GM19025 (cell line): Measurements from ENCODE around the gene HEBP1.

Experiments used
- ATAC-seq: cut with Tn5 transposase; IDR thresholded peaks from one replicate; pipeline ENCODE4 v1.9.1; 2021; ENCODE audit warnings: mild to moderate bottlenecking, low read depth, moderate library complexity; ENCODE audit not compliant: unreplicated experiment

HEBP1 gene

GRCh38 chr12:13024531-13024916 is 24.5 kb upstream of the HEBP1 start:
- no peak for ATAC-seq

DNA sequence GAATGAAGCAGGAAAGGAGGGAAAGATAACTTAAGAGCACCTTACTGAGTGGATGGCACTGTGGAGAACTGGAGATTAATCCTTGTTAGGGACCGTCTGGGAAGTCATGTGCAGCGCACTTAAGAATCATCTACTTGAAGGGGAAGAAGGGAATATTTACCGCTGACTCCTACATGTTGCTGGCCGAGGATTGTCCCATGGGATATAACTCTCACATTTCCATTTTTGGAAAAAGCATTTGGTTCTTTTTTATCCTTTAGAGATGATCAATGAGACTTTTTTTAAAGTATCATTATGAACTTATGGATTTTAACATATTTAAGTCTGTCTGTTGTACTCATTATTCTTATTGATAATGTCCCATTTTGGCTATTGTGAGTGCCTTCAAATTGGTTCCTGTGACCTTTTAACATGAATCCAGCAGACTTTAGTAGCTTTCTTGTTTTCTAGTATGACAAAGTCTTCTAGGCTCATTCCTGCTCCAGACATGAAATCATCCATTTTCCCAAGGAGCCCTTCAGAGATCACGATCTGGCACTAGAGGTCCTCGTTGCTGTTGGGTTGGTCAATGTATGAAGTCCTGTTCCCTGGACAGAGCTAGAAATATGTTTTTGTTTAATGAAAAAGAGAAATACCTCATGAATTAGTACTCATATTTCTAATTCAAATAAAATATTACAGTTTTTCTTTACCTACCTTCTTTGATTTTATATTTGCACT is 23.9 kb upstream of the HEBP1 start:
- no peak for ATAC-seq

- ATAC-seq = no peak
Measured at GRCh38 chr12:13022851-13023271, 22.8 kb upstream of the HEBP1 start.

DNA sequence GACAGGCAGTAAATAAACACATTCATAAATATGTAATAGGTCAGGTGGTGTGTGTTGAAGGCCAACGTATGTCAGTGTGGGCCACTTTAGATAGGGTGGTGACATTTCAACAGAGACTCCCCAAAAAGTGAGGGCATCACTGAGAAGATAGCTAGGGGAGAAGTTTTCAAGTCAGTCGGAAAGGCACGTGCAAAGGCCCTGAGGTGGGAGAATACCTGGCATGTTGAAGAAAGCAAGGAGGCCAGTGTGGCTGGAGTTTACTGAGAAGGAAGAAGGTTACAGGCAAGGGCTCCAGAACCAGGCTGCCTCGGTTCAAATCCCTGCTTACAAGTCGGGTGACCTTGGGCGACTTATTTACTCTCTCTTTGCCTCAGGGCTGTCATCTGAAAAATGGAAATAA is 11.0 kb upstream of the HEBP1 start:
- ATAC-seq = no peak

DNA sequence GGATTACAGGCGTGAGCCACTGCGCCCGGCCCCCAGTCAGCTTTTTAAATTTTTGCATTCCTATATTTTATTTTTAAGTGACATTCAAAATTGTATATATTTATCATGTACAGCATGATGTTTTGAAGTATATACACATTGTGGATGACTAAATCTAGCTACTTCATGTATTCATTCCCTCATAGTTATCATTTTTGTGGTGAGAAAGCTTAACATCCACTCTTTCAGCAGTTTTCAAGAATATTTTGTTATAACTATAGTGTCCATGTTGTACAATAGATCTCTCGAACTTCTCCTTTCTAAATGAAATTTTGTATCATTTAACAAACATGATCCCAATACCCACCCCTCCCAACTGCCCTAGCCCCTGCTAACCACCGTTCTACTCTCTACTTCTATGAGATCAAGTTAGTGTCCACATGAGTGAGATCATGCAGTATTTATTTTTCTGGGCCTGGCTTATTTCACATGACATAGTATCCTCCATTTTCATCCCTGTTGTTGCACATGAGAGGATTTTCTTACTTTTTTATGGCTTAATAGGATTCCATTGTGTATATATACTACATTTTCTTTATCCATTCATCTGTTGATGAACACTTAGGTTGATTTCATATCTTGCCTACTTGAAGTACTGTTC is 8.8 kb upstream of the HEBP1 start:
- no peak for ATAC-seq

DNA sequence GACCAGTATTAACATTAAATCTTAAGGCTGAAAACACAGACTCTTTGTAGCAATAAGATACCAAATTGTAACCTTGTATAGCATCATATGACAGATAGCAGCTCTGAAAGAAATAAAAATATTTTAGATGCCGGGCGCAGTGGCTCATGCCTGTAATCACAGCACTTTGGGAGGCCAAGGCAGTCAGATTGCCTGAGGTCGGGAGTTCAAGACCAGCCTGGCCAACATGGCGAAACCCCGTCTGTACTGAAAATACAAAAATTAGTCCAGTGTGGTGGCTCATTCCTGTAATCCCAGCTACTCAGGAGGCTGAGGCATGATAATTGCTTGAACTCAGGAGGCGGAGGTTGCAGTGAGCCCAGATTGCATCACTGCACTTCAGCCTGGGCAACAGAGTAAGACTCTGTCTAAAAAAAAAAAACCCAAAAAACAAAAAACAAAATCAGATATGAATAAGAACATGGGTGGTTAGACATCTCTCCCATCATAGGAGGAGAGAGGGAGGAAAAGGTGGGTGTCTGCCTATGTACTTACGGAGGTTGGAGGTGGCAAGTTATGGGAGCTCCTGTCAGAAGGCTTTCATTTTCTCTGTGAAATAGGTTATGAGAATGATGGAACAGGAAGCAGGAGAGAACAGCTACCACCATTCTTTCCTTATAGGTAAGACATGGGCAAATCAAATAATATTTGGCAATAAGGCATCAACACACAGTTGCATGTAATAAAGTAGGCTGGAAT is 7.6 kb upstream of the HEBP1 start:
- no peak for ATAC-seq

DNA sequence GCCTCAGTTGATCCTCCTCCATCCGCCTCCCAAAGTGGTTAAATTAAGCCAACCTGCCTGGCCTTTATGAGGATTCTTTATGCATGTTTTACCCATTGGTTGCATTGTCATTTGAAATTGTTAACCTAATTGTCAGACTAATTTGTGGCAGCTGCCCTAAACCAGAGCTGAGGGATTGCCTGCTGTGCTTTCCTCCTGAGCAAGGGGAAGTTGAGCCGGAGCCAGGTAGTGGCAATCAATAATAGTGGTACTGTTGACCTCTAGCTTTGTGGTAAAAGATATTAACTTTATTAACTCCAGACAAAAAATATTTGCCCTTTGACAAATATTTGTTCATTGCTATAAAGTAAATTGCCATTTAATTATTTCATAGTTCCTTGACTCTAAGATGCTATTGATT is 5.6 kb upstream of the HEBP1 start:
- ATAC-seq = no peak

- no peak for ATAC-seq
Measured at GRCh38 chr12:13004986-13005385, 4.9 kb upstream of the HEBP1 start.

- ATAC-seq = no peak
Measured at GRCh38 chr12:13004361-13004760, 4.3 kb upstream of the HEBP1 start.

DNA sequence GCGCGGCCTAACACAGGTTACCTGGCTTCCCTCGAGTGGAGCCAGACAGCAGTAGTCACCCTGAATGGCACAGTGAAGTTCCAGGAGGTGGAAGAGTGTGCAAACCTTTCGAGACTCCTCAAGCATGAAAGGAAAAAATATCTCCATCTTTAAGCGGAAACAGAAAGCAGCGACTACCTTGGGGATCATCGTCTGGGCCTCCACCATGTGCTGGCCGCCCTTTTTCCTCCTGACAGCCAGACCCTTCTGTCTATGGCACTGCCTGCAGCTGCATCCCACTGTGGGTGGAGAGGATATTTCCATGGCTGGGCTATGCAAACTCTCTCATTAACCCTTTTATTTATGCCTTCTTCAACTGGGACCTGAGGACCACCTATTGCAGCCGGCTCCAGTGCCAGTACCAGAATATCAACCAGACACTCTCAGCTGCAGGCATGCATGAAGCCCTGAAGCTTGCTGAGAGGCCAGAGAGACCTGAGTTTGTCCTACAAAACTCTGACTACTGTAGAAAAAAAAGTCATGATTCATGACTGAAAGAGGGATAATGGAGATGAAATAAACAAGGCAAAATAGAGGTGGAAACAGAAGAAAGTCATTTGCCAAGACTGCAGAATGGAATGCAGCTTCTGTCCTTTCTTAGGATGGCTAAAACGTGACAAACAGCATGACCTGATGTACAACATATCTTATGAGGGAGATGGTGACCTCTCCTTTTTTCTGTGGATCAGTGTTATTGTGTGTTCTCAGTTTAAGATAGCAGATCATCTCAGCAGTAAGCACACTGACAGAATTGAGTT is 2.4 kb upstream of the HEBP1 start:
- no peak for ATAC-seq

DNA sequence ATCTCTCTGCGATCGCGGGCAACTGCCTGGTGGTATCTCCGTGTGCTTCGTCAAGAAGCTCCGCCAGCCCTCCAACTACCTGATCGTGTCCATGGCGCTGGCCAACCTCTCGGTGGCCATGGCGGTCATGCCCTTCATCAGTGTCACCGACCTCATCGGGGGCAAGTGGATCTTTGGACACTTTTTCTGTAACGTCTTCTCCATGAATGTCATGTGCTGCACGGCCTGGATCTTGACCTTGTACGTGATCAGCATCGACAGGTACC is 1.6 kb upstream of the HEBP1 start:
- no peak for ATAC-seq

- no peak for ATAC-seq
Measured at GRCh38 chr12:13000925-13001774, 1.1 kb upstream of the HEBP1 start.

- ATAC-seq = peak; percentile 23
Measured at GRCh38 chr12:13000616-13000924, 505 bp upstream of the HEBP1 start.

GRCh38 chr12:12999271-12999958 is 650 bp downstream of the HEBP1 start:
- no peak for ATAC-seq

- no peak for ATAC-seq
Measured at GRCh38 chr12:12998248-12998647, 1.8 kb downstream of the HEBP1 start.

GRCh38 chr12:12997734-12998133 is 2.3 kb downstream of the HEBP1 start:
- no peak for ATAC-seq

- ATAC-seq = no peak
Measured at GRCh38 chr12:12997156-12997555, 2.9 kb downstream of the HEBP1 start.

DNA sequence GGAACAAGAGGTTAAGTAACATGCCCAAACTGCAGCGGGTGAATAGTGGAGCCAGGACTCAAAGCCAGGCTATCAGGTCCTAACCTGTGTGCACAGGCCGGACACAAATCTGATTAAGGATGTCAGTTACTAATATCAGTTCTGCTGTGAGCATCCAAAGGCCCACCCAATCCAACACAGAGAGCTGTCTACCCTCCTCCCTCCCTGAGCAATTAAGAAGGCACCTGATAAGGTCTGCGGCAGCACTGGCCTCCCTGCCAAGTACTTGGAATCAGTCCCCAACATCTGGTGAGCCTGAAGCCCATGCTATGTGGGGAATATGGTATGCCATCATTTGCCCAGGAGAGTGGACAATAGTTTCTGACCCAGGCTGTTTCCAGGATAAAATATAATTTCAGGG is 3.9 kb downstream of the HEBP1 start:
- ATAC-seq = no peak

- ATAC-seq = no peak
Measured at GRCh38 chr12:12995088-12995487, 5.0 kb downstream of the HEBP1 start.

- no peak for ATAC-seq
Measured at GRCh38 chr12:12993367-12993766, 6.7 kb downstream of the HEBP1 start.
